NCI-H748 treated with DMSO at 0.1 percent for 48 hours (cell line): ENCODE measurements around the gene PPP1R9A.

Experiments used
- DNase-seq: peaks from one replicate; lab custom pipeline; 2025; lab: John Stamatoyannopoulos, UW

PPP1R9A gene

DNA sequence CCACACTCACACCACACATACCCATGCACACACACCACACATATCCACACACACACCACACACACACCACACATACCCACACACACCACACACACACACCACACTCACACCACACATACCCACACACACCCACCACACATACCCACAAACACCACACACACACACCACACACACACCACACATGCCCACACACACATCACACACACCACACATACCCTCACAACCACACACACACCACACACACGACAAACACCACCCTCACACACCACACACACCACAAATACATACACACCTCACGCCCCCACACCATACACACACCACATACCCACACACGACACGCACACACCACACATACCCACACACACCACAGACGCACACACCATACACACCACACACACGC lies 297.2 kb downstream of the PPP1R9A start:
- no peak for DNase-seq

GRCh38 chr7:95205665-95206225 lies 298.4 kb downstream of the PPP1R9A start:
- no peak for DNase-seq

GRCh38 chr7:95209276-95209675 lies 301.9 kb downstream of the PPP1R9A start:
- no peak for DNase-seq

GRCh38 chr7:95209788-95210187 lies 302.4 kb downstream of the PPP1R9A start:
- DNase-seq, result no peak

- no peak for DNase-seq
Observed at GRCh38 chr7:95213148-95213547, 305.8 kb downstream of the PPP1R9A start.

- no peak for DNase-seq
Observed at GRCh38 chr7:95213809-95214492, 306.6 kb downstream of the PPP1R9A start.

DNA sequence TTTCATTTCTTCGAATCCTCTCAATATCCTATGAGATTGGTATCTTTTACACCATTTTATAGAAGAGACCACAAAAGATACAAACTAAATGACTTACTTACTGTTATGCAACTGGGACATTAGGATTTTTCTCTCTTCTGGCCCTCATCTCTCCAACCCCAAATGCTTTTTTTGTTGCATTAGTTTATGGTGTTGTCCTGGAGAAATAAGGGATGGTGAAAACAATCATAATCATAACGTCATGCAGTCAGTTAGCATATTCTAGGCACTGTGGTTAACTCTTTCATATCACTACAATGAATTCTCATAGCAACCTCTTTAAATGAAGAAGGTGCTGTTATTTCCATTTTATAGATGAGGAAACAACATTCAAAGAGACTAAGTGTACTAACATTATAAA lies 312.3 kb downstream of the PPP1R9A start:
- DNase-seq, result no peak

DNA sequence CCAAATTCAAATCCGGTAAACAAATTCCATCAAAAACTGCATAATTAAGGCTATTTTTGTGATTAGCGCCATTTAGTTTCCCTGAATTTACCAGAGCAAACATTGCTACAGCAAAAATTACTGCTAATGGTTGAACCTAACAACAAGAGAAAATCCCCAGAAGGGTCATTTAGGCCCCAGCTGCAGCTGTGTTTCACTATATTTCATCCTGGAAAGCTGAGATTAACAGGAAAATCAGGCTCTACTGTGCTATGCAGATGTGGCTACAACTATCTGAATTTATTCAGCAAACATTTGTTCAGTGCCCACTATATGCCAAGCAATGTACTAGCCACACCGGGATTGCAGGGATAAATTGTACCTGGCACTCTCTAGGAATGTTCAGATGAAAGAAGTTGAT lies 312.9 kb downstream of the PPP1R9A start:
- DNase-seq, result no peak

DNA sequence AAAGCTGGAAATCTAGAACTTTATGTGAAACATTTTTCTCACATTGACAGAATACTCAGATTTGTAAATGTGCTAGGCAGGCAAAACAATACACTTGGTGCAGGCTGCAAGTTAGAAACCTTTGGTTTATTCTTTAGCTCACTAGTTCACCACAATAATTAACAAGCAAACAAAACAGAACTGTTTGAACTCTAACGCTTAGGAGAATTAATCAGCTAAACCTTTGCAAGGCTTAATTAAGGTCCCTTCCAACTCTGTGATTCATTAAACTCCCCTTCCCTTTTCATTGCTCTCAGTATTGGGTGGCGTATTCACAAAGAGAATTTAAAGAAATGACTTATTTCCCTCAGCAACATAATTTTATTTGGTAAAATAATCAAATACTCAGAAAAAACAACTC lies 317.9 kb downstream of the PPP1R9A start:
- DNase-seq, result no peak

GRCh38 chr7:95229301-95229700 lies 321.9 kb downstream of the PPP1R9A start:
- no peak for DNase-seq

- DNase-seq, result no peak
Observed at GRCh38 chr7:95238252-95238943, 331.0 kb downstream of the PPP1R9A start.

DNA sequence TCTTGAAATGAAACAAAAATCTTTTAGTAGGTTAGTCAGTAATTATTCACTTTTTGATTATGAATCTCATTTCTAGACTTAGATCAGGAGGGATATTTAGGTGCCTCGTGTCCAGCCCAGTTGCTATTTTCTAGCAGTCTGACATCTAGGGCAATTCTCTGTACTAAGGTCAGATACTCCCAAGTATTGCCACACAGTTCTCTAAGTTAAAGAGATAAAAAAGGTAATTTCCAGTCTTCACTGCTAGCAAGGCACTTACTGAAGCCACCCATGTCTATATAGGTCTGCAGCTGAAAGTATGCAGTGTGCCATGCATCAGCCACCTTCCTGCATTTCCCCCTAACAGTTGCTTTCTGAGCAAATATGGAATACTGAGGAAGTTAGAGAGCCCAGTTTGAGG lies 333.5 kb downstream of the PPP1R9A start:
- DNase-seq, result no peak

GRCh38 chr7:95242266-95242665 lies 334.9 kb downstream of the PPP1R9A start:
- no peak for DNase-seq

- no peak for DNase-seq
Observed at GRCh38 chr7:95244616-95245015, 337.2 kb downstream of the PPP1R9A start.

GRCh38 chr7:95245828-95246500 lies 338.6 kb downstream of the PPP1R9A start:
- DNase-seq, result no peak

GRCh38 chr7:95246831-95247370 lies 339.5 kb downstream of the PPP1R9A start:
- DNase-seq, result peak; percentile 94

DNA sequence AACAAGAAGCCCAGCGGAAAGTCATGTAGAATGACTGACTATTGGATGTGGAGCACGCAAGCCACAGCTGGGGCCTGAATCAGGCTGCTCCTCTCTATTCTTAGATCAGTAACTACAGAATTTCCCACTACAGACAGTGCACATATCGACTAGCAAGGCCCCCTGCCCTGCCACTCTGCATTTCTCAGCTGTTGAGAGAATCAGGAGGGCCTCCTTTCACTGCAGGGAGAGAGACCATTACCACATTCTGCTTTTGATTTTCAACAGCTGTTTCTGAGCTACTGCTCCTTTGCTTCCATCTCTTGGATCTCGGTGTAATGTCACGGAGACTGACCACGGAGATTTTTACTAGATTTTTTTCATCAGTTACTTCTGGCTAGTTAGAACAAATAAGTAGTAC lies 343.2 kb downstream of the PPP1R9A start:
- DNase-seq, result no peak

GRCh38 chr7:95251966-95252365 lies 344.6 kb downstream of the PPP1R9A start:
- DNase-seq, result no peak

- DNase-seq, result no peak
Observed at GRCh38 chr7:95253986-95254385, 346.6 kb downstream of the PPP1R9A start.

- DNase-seq, result no peak
Observed at GRCh38 chr7:95255691-95256090, 348.3 kb downstream of the PPP1R9A start.

DNA sequence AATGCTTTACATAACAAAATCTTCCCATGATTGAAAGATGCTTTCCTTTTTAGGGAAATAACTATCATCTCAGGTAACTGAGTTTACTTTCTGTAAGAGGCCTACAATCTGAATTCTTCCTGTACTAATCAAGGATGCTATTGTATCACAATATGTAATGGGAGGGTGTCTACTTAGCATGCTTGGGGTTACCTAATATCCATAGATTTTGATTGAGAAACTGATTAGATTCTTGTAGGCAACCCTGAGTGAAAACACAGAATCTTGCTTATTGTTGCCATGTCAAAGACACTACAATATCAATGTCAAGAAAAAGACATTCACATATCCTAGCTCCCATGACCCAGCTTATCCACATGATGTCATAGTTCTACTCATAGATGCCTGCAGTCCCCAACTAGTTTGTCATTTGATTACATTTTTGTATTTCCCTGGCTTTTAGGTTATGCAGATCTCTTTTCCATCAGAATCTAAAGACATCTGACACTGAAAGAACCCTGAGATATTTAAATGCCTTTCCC lies 354.6 kb downstream of the PPP1R9A start:
- DNase-seq, result no peak

- no peak for DNase-seq
Observed at GRCh38 chr7:95262875-95263274, 355.5 kb downstream of the PPP1R9A start.
